GM18511 (cell line): ENCODE results near the gene COQ8B.
"Not testable (repeated sequence)": the region's sequence is repeated elsewhere in the genome, so short reads cannot be mapped to it uniquely, and the experiment has no call there.

ENCODE experiments used
- ATAC-seq: cut with Tn5 transposase; IDR thresholded peaks from one replicate; pipeline ENCODE4 v1.9.1; 2021; ENCODE audit warnings: mild to moderate bottlenecking, moderate library complexity; ENCODE audit not compliant: unreplicated experiment

Gene COQ8B

GRCh38 chr19:40742886-40743285 lies 26.2 kb upstream of the COQ8B start:
- no peak for ATAC-seq

GRCh38 chr19:40742477-40742876 lies 25.8 kb upstream of the COQ8B start:
- ATAC-seq = no peak

- ATAC-seq = no peak
Measured at GRCh38 chr19:40741527-40742390, 25.1 kb upstream of the COQ8B start.

- ATAC-seq = no peak
Measured at GRCh38 chr19:40740747-40741146, 24.1 kb upstream of the COQ8B start.

GRCh38 chr19:40739871-40740703 lies 23.4 kb upstream of the COQ8B start:
- no peak for ATAC-seq

- ATAC-seq = no peak
Measured at GRCh38 chr19:40739030-40739839, 22.5 kb upstream of the COQ8B start.

GRCh38 chr19:40737102-40737644 lies 20.5 kb upstream of the COQ8B start:
- no peak for ATAC-seq

- no peak for ATAC-seq
Measured at GRCh38 chr19:40736661-40737060, 20.0 kb upstream of the COQ8B start.

GRCh38 chr19:40735013-40735771 lies 18.5 kb upstream of the COQ8B start:
- ATAC-seq = no peak

GRCh38 chr19:40733149-40733548 lies 16.5 kb upstream of the COQ8B start:
- no peak for ATAC-seq

GRCh38 chr19:40732304-40732703 lies 15.6 kb upstream of the COQ8B start:
- not testable (repeated sequence) for ATAC-seq

- ATAC-seq = not testable (repeated sequence)
Measured at GRCh38 chr19:40730065-40730464, 13.4 kb upstream of the COQ8B start.

- no peak for ATAC-seq
Measured at GRCh38 chr19:40726279-40726678, 9.6 kb upstream of the COQ8B start.

- no peak for ATAC-seq
Measured at GRCh38 chr19:40724855-40725254, 8.2 kb upstream of the COQ8B start.

GRCh38 chr19:40724315-40724714 lies 7.6 kb upstream of the COQ8B start:
- no peak for ATAC-seq

- no peak for ATAC-seq
Measured at GRCh38 chr19:40723661-40724254, 7.1 kb upstream of the COQ8B start.

GRCh38 chr19:40721936-40722661 lies 5.4 kb upstream of the COQ8B start:
- ATAC-seq = no peak

- no peak for ATAC-seq
Measured at GRCh38 chr19:40721140-40721486, 4.4 kb upstream of the COQ8B start.

- no peak for ATAC-seq
Measured at GRCh38 chr19:40719414-40719894, 2.8 kb upstream of the COQ8B start.
